Astrocyte of the spinal cord (primary cell): ENCODE results near the gene VARS1.
A peak's percentile ranks its signal among the peaks of the same experiment; 100 is the strongest.

Experiments used
- DNase-seq: peaks from one replicate; pipeline ENCODE4 v3.0.0; 2011; ENCODE audit warnings: low read depth, low spot score
- H3K4me3 ChIP-seq: 2 replicates; pipeline ENCODE4 v1.5.1; 2011; ENCODE audit warnings: low read depth, mild to moderate bottlenecking, low read length, moderate library complexity
- CTCF ChIP-seq: IDR thresholded peaks from 2 replicates; pipeline ENCODE4 v1.5.1; 2012; ENCODE audit warnings: low read depth, mild to moderate bottlenecking, low read length, inconsistent platforms
- in situ Hi-C: cut with HindIII; loops from 2 replicates; pipeline ENCODE4 v1.10.0; 2017; ENCODE audit warnings: low sequenced_read_pairs

The VARS1 gene

DNA sequence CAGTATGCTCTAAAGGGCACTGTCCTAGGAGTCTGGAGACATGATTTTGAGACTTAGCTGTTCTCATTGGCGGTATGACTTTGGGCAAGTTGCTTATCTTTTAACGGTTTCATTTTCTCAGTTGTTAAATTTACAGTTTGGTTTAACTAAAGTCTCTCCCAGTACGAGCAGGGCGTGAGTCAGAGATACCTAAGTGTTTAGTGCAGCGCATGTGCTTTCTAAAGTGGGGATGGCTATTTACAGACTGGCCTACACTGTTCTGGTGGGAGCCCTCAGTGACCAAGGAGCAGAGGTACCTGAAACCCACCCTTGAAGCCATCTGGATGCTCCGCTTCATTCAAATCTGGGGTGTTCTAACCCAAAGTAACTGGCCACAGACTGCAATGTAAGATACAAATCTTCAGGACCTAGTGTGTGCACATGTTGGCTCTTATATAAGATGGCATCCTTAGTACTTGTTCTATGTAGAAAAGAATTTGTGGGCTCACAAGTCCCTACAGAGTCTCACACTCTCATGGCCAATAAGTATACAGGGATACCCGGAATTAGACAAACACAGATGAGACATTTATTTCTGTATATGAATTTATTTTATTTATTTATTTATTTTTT is 45.0 kb downstream of the VARS1 start:
- TF ChIP-seq CTCF = no peak
- no peak overlapping the region for H3K4me3 ChIP-seq
- peak; percentile 45 for DNase-seq
- in situ Hi-C loops = no loop called here

DNA sequence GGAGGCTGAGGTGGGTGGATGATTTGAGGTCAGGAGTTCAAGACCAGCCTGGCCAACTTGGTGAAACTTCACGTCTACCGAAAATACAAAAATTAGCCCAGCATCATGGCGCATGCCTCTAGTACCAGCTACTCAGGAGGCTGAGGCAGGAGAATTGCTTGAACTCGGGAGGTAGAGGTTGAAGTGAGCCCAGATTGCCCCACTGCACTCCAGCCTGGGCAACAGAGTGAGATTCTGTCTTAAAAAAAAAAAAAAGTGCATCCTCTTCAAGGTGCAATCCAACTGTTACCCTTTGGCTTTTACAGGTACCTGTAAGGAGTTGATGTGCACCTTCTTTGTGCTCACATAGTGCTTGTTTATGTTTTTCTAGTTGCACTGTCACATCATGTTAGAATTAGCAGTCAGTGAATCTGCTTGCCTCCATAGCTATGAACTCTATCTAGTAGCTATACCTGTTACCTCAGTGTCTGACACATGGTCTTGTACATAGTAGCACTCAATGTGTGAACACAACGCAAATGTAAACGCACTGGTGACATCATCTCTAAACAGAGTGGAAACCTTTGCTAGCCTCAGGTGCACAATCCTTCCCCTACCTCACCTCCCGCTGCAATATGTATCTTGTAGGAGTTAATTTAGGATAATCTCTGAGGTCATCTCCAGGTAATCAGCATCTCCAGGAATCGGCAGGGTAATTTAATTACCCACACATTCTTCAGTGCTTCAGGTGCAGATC is 46.1 kb downstream of the VARS1 start:
- DNase-seq = no peak
- H3K4me3 ChIP-seq = no peak overlapping the region
- TF ChIP-seq CTCF = no peak
- in situ Hi-C loops = no loop called here
